Prostate gland (tissue), 2 donors: ENCODE data around the gene GADD45B. TPM values are rescaled to one million over a fixed set of nuclear protein-coding genes. Genes with fewer than 3 reads are reported as not detected.

Experiments used
- DNase-seq: peaks from one replicate; pipeline ENCODE4 v3.0.0-alpha.2; 2019; ENCODE audit warnings: low spot score
- H3K27ac ChIP-seq, 2 donors: fragments of 200-600 bp; sonication (generic); 2 replicates each; pipeline ENCODE4 v1.5.1; 2017 to 2019
- H3K27me3 ChIP-seq: fragments of 200-600 bp; sonication (generic); replicated peaks from 2 replicates; pipeline ENCODE4 v1.5.1; 2019; ENCODE audit not compliant: insufficient read depth
- H3K36me3 ChIP-seq, 2 donors: fragments of 200-600 bp; sonication (generic); 1 replicate in 1 of 2; 2 replicates in 1 of 2; pipeline versions ENCODE4 v1.5.1 to v1.8.1; 2017 to 2019
- H3K4me1 ChIP-seq: fragments of 200-600 bp; sonication (generic); replicated peaks from 2 replicates; pipeline ENCODE4 v1.5.1; 2019
- H3K4me3 ChIP-seq, 2 donors: fragments of 200-600 bp; sonication (generic); 2 replicates each; pipeline ENCODE4 v1.5.1; 2017 to 2019
- H3K9me3 ChIP-seq: fragments of 200-600 bp; sonication (generic); 2 replicates; pipeline ENCODE4 v1.5.1; 2017
- CTCF ChIP-seq, 4 experiments: fragments of 200-600 bp in 2 of 4; fragments of 450-650 bp in 2 of 4; sonication (generic) in 2 of 4; IDR thresholded peaks; 1 replicate in 3 of 4; 2 replicates in 1 of 4; pipeline ENCODE4 v1.5.1; 2016 to 2019; ENCODE audit warnings: antibody characterized with exemption in 4 of 4, mild to moderate bottlenecking in 2 of 4, moderate library complexity in 2 of 4
- POLR2A ChIP-seq: fragments of 450-650 bp; IDR thresholded peaks from one replicate; pipeline ENCODE4 v1.6.1; 2016; ENCODE audit warnings: antibody characterized with exemption, mild to moderate bottlenecking
- POLR2AphosphoS5 ChIP-seq: sonication (generic); formaldehyde crosslinking; IDR thresholded peaks from one replicate; pipeline ENCODE4 v1.6.1; 2017; ENCODE audit warnings: antibody characterized with exemption
- WGBS: methylation state at CpG from one replicate; pipeline ENCODE4 v1.1.5; 2018; 5-methylcytosine and 5-hydroxymethylcytosine counted together
- intact Hi-C: fragments of 100-400 bp; cut with DNase I; formaldehyde crosslinking; loops from one replicate; pipeline ENCODE4 v1.14.2; 2022
- total RNA-seq, 2 donors: library from RNA; depleted of rRNA; stranded (reverse); fragments of >200 nt; gene quantifications; one replicate each; pipeline ENCODE4 v1.1.0, GENCODE V29; 2016

The GADD45B gene
- total RNA-seq, 2 donors from 2014 or later = 90.7 to 94.6 TPM

- Histone ChIP-seq H3K4me1 (no peaks in the 10 kb centered on the region), H3K27me3 (no peaks in the 10 kb centered on the region), H3K36me3 (no peaks in the 10 kb centered on the region), H3K27ac (no peak overlapping the region), H3K9me3 (no peaks in the 10 kb centered on the region), H3K4me3 (no peak overlapping the region)
- intact Hi-C loops = no loop called here
- no peak for DNase-seq
- TF ChIP-seq CTCF (IDR thresholded peaks at IDR 0.05) (no peak), POLR2AphosphoS5 (no peak), POLR2A (no peak)
- 95% methylated on average over 25 of the region's 25 CpGs for whole genome bisulfite sequencing
Measured at GRCh38 chr19:2432131-2432848, 43.6 kb upstream of the GADD45B start.

GRCh38 chr19:2433854-2434253, 42.1 kb upstream of the GADD45B start:
- intact Hi-C loops = no loop called here
- 92% methylated on average over 30 of the region's 30 CpGs for WGBS
- Histone ChIP-seq H3K9me3 (no peaks in the 10 kb centered on the region), H3K4me1 (no peaks in the 10 kb centered on the region), H3K27me3 (no peaks in the 10 kb centered on the region), H3K36me3 (peaks cover 0 to 6% of the 10 kb centered on the region in 2 donors), H3K4me3 (no peak overlapping the region), H3K27ac (no peak overlapping the region)
- DNase-seq = no peak
- no peak for TF ChIP-seq POLR2A
- TF ChIP-seq CTCF (IDR thresholded peaks at IDR 0.05) = no peak
- no peak for TF ChIP-seq POLR2AphosphoS5

DNA sequence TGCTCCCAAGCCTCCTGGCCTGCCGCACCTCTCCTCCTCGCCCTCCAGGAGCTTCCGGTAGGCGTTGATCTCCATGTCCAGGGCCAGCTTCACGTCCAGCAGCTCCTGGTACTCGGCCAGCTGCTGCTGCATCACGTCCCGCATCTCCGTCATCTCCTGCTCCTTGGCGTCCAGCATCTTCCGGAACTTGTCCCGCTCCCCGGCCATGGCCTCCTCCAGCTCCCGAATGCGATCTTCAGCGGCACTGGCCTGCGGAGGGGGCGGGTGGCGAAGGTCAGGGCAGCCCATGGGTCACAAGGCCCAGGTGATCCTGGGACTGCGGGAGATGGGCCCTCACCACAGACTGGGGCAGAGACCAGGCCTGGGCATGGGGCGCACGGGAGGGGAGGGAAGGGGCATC, 41.7 kb upstream of the GADD45B start:
- TF ChIP-seq POLR2AphosphoS5 = no peak
- TF ChIP-seq POLR2A = no peak
- TF ChIP-seq CTCF (IDR thresholded peaks at IDR 0.05) = no peak
- Histone ChIP-seq H3K27me3 (no peaks in the 10 kb centered on the region), H3K4me1 (no peaks in the 10 kb centered on the region), H3K36me3 (peaks cover 0 to 6% of the 10 kb centered on the region in 2 donors), H3K4me3 (no peak overlapping the region), H3K27ac (no peak overlapping the region), H3K9me3 (no peaks in the 10 kb centered on the region)
- no peak for DNase-seq
- WGBS = 88% methylated on average over 21 of the region's 22 CpGs
- intact Hi-C loops = no loop called here

- TF ChIP-seq CTCF (IDR thresholded peaks at IDR 0.05) (no peak), POLR2A (no peak), POLR2AphosphoS5 (no peak)
- 94% methylated on average over 38 of the region's 42 CpGs for WGBS
Measured at GRCh38 chr19:2434721-2435265, 41.1 kb upstream of the GADD45B start.

DNA sequence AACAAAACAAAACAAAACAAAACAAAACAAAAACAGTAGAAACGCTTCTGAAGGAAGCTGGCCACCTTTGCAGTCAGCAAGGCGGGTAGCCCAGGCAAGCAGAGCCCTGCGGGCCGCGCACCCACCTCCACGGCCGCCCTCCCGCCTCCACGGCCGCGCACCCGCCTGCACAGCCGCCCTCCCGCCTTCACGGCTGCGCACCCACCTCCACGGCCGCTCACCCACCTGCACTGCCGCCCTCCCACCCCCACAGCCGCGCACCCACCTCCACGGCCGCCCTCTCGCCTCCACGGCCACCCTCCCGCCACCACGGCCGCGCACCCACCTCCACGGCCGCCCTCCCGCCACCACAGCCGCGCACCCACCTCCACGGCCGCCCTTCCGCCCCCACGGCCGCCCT, 39.5 kb upstream of the GADD45B start:
- 94% methylated on average over 39 of the region's 39 CpGs for WGBS
- H3K27me3 ChIP-seq = no peaks in the 10 kb centered on the region
- TF ChIP-seq POLR2A (no peak), POLR2AphosphoS5 (no peak), CTCF (IDR thresholded peaks at IDR 0.05) (no peak)
- peaks cover 0 to 6% of the 10 kb centered on the region in 2 donors for H3K36me3 ChIP-seq
- H3K27ac ChIP-seq = no peak overlapping the region
- H3K4me1 ChIP-seq = no peaks in the 10 kb centered on the region
- DNase-seq = no peak
- H3K4me3 ChIP-seq = no peak overlapping the region
- no peaks in the 10 kb centered on the region for H3K9me3 ChIP-seq
- intact Hi-C loops = no loop called here

More at GRCh38 chr19:2434721-2435265, 41.1 kb upstream of the GADD45B start:
- no peaks in the 10 kb centered on the region for H3K9me3 ChIP-seq
- no peak overlapping the region for H3K27ac ChIP-seq
- H3K27me3 ChIP-seq = no peaks in the 10 kb centered on the region
- no peak overlapping the region for H3K4me3 ChIP-seq
- peaks cover 0 to 6% of the 10 kb centered on the region in 2 donors for H3K36me3 ChIP-seq
- no peak for DNase-seq
- intact Hi-C loops = no loop called here
- no peaks in the 10 kb centered on the region for H3K4me1 ChIP-seq
